HG03103 (cell line): Measurements from ENCODE around the gene NIPSNAP2.
"Not testable (repeated sequence)": the region's sequence is repeated elsewhere in the genome, so short reads cannot be mapped to it uniquely, and the experiment has no call there.

Experiments used
- ATAC-seq: cut with Tn5 transposase; IDR thresholded peaks from one replicate; pipeline ENCODE4 v1.9.1; 2021; ENCODE audit warnings: low read depth; ENCODE audit not compliant: unreplicated experiment

NIPSNAP2 gene

DNA sequence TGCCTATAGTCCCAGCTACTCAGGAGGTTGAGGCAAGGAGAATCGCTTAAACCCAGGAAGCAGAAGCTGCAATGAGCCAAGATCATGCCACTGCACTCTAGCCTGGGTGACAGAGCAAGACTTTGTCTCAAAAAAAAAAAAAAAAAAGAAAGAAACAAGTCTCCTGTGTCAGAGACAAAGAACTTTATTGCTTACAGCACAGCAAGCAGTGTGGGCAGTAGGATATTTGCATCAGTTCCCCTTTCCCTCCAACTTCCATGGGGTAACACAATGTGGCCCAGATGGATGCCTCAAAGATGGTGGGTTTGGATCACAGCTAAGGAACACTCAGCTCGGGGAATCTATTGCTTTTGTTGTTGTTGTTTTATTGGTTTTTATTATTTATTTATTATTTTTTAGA is 81.4 kb downstream of the NIPSNAP2 start:
- not testable (repeated sequence) for ATAC-seq

DNA sequence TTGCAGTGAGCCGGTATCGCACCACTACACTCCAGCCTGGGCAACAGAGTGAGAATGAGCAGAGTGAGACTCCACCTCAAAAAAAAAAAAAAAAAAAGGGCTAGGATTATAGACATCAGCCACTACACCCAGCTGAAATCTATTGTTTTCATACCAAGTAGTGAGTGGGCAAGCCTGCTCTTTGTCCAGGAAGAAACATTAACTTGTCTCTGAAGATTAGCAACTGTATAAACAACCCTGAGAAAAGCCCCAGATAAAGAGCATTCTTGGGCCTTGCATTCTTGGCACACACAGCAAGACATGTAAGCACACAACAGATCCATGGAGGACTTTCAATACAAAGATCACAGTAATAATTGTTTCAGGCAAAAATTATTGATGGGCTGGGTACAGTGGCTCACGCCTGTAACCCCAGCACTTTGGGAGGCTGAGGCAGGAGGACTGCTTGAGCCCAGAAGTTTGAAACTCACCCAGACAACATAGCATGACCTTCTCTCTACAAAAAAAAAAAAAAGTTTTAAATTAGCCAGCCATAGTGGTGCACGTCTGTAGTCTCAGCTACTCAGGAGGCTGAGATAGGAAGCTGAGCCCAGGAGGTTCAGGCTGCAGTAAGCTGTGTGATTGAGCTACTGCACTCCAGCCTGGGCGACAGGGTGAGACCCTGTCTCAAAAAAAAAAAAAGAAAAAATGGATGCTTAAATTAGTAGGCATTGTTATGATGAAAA is 82.5 kb downstream of the NIPSNAP2 start:
- no peak for ATAC-seq

DNA sequence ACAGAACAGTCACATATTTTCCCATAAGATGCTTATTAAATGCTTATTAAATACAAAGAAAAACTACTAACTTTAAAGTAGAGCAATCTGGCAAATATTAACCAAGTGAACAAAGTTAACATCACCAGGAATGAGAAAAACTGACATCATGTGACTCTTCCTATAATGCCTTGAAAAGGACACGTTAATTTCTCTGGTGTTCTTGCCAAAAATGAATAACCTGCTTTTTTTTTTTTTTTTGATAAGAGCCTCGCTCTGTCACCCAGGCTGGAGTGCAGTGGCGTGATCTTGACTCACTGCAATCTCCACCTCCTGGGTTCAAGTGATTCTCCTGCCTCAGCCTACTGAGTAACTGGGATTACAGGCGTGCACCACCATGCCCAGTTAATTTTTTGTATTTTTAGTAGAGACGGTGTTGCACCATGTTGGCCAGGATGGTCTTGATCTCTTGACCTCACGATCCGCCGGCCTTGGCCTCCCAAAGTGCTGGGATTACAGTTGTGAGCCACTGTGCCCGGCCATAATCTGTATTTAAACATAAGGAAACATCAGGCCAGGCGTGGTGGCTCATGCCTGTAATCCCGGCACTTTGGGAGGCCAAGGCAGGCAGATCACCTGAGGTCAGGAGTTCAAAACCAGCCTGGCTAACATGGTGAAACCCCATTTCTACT is 83.2 kb downstream of the NIPSNAP2 start:
- not testable (repeated sequence) for ATAC-seq

GRCh38 chr7:56048245-56048644 is 83.9 kb downstream of the NIPSNAP2 start:
- ATAC-seq, result no peak

GRCh38 chr7:56048763-56049162 is 84.4 kb downstream of the NIPSNAP2 start:
- ATAC-seq, result not testable (repeated sequence)
